HL-60 (cell line): Measurements from ENCODE around the gene PTPRD.

Experiments
- DNase-seq, 2 experiments: peaks; one replicate each; pipeline ENCODE4 v3.0.0-alpha.2; 2010 to 2020; ENCODE audit warnings: low read depth in 1 of 2, low spot score in 1 of 2
- H3K27ac ChIP-seq: fragments of 250-450 bp; sonication (Bioruptor Pico); replicated peaks from 2 replicates; pipeline ENCODE4 v1.5.1; 2020; ENCODE audit warnings: mild to moderate bottlenecking, moderate library complexity
- H3K27me3 ChIP-seq: fragments of 250-450 bp; sonication (Bioruptor Pico); 2 replicates; pipeline ENCODE4 v1.5.1; 2021; ENCODE audit warnings: mild to moderate bottlenecking, moderate library complexity; ENCODE audit not compliant: insufficient read depth, poor library complexity, severe bottlenecking
- H3K4me3 ChIP-seq: replicated peaks from 2 replicates; pipeline ENCODE4 v1.5.1; 2011; ENCODE audit warnings: mild to moderate bottlenecking, control low read depth, low read length; ENCODE audit not compliant: insufficient read depth
- GABPA ChIP-seq: IDR thresholded peaks from 2 replicates; pipeline ENCODE4 v1.6.1; 2012; ENCODE audit warnings: low read depth
- POLR2AphosphoS5 ChIP-seq: IDR thresholded peaks from 2 replicates; pipeline ENCODE4 v1.6.1; 2012; ENCODE audit warnings: low read depth
- SPI1 ChIP-seq: IDR thresholded peaks from 2 replicates; pipeline ENCODE4 v1.6.1; 2012; ENCODE audit warnings: low read depth, mild to moderate bottlenecking, borderline replicate concordance
- TF ChIP-seq, protein P1 (sequence below): IDR thresholded peaks from one replicate; pipeline ENCODE4 v1.5.1; 2011; ENCODE audit warnings: low read length, control low read depth, inconsistent platforms; ENCODE audit not compliant: insufficient read depth
- TF ChIP-seq, protein P2 (sequence below): IDR thresholded peaks from 2 replicates; pipeline ENCODE4 v1.6.1; 2012; ENCODE audit warnings: low read depth; ENCODE audit not compliant: insufficient replicate concordance

PTPRD gene

DNA sequence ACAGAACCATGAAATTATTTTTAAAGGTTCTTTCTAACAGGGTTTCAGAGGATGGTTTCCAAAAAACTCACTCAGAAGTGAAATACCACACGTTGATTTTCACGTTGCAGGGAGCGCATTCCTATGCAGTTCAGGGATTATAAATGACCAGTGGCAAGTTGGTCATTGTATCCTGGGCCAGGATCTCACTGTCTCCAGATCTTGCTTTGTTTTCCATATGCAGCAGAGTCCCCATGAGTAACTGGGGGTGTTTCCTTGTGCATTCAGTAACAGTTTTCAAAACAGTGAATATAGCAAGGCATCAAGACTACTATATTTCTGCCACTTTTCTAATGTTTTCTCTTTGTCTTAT is 1748.3 kb downstream of the PTPRD start:
- DNase-seq = no peak
- Histone ChIP-seq H3K27ac (no peak overlapping the region), H3K4me3 (no peak overlapping the region), H3K27me3 (peaks cover 3% of the 10 kb centered on the region)
- TF ChIP-seq SPI1 (no peak), POLR2AphosphoS5 (no peak)
- TF ChIP-seq, protein P1, sequence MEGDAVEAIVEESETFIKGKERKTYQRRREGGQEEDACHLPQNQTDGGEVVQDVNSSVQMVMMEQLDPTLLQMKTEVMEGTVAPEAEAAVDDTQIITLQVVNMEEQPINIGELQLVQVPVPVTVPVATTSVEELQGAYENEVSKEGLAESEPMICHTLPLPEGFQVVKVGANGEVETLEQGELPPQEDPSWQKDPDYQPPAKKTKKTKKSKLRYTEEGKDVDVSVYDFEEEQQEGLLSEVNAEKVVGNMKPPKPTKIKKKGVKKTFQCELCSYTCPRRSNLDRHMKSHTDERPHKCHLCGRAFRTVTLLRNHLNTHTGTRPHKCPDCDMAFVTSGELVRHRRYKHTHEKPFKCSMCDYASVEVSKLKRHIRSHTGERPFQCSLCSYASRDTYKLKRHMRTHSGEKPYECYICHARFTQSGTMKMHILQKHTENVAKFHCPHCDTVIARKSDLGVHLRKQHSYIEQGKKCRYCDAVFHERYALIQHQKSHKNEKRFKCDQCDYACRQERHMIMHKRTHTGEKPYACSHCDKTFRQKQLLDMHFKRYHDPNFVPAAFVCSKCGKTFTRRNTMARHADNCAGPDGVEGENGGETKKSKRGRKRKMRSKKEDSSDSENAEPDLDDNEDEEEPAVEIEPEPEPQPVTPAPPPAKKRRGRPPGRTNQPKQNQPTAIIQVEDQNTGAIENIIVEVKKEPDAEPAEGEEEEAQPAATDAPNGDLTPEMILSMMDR = no peak
- TF ChIP-seq, protein P2, sequence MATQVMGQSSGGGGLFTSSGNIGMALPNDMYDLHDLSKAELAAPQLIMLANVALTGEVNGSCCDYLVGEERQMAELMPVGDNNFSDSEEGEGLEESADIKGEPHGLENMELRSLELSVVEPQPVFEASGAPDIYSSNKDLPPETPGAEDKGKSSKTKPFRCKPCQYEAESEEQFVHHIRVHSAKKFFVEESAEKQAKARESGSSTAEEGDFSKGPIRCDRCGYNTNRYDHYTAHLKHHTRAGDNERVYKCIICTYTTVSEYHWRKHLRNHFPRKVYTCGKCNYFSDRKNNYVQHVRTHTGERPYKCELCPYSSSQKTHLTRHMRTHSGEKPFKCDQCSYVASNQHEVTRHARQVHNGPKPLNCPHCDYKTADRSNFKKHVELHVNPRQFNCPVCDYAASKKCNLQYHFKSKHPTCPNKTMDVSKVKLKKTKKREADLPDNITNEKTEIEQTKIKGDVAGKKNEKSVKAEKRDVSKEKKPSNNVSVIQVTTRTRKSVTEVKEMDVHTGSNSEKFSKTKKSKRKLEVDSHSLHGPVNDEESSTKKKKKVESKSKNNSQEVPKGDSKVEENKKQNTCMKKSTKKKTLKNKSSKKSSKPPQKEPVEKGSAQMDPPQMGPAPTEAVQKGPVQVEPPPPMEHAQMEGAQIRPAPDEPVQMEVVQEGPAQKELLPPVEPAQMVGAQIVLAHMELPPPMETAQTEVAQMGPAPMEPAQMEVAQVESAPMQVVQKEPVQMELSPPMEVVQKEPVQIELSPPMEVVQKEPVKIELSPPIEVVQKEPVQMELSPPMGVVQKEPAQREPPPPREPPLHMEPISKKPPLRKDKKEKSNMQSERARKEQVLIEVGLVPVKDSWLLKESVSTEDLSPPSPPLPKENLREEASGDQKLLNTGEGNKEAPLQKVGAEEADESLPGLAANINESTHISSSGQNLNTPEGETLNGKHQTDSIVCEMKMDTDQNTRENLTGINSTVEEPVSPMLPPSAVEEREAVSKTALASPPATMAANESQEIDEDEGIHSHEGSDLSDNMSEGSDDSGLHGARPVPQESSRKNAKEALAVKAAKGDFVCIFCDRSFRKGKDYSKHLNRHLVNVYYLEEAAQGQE = no peak

DNA sequence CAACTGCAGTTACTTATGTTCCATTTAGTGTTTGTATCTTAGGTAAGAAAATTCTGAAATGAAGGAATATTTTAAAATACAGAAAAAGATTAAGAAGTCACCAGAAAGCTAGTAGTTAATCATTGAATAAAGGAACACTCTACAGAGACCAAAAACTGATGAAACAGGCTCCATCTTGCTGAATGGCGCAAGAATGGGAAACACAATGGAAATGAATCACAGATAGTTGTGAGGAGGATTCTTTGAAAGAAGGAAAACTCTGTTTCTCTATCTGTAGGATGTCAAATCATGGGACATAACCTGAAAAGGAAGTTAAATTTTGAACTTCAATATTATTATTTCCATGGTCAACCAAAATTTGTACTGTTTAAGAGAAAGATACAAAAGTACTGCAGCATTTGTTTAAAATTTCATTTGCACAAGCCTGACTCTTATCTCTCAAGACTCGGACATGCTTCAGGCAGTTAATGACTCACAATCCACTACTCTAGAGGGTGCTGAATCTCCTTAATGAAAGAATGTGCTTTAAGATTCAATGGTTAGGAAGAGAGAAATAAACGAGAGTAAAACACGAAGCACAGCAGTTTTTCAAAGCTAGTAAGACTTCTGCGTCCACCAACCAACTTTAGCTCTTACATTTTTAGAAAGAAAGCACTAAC is 1748.8 kb downstream of the PTPRD start:
- no peak for DNase-seq
- TF ChIP-seq, protein P2 = no peak
- TF ChIP-seq, protein P1 = no peak
- TF ChIP-seq GABPA (no peak), POLR2AphosphoS5 (no peak), SPI1 (no peak)
- Histone ChIP-seq H3K4me3 (no peak overlapping the region), H3K27me3 (peaks cover 3% of the 10 kb centered on the region), H3K27ac (no peak overlapping the region)

DNA sequence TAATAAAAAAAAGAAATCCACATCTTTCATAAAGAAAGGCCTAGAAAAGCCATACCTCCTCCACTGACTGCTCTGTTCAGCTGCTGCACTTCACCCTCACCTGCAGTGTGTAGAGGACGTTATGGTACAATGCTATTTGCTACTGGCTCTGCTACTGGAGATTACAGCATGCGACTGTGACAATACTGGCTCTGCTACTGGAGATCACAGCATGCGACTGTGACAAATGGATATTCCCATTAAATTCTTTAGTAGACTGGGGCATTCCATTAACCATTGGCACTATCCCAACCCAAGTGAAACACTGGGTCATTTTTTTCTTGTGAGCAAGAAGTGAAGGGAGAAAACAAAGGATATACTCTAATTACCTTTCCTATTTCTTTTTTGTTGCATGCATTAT is 1749.7 kb downstream of the PTPRD start:
- Histone ChIP-seq H3K27me3 (peaks cover 8% of the 10 kb centered on the region), H3K27ac (no peak overlapping the region), H3K4me3 (no peak overlapping the region)
- TF ChIP-seq POLR2AphosphoS5 (no peak), GABPA (no peak), SPI1 (no peak)
- TF ChIP-seq, protein P2 = no peak
- TF ChIP-seq, protein P1 = no peak
- no peak for DNase-seq
